ENCODE data around the gene STIM2. TPM values are rescaled to one million over a fixed set of nuclear protein-coding genes. Genes with fewer than 3 reads are reported as not detected.
A peak's percentile ranks its signal among the peaks of the same experiment; 100 is the strongest.

The STIM2 gene
- polyA plus RNA-seq, 5 donors: 45.2 to 58.7 (median 57.2) TPM

GRCh38 chr4:26899991-26900390 is 39.4 kb downstream of the STIM2 start:
- DNase-seq: no peak

GRCh38 chr4:26900765-26901164 is 40.1 kb downstream of the STIM2 start:
- DNase-seq: no peak

GRCh38 chr4:26905172-26905571 is 44.5 kb downstream of the STIM2 start:
- DNase-seq: no peak

GRCh38 chr4:26907731-26908599 is 47.3 kb downstream of the STIM2 start:
- DNase-seq: no peak

- no peak for DNase-seq
Measured at GRCh38 chr4:26909369-26909768, 48.7 kb downstream of the STIM2 start.

GRCh38 chr4:26911254-26911653 is 50.6 kb downstream of the STIM2 start:
- no peak for DNase-seq

- no peak for DNase-seq
Measured at GRCh38 chr4:26912069-26912468, 51.4 kb downstream of the STIM2 start.

GRCh38 chr4:26912810-26913209 is 52.2 kb downstream of the STIM2 start:
- no peak for DNase-seq

- DNase-seq: no peak
Measured at GRCh38 chr4:26916195-26916594, 55.6 kb downstream of the STIM2 start.

GRCh38 chr4:26930964-26931363 is 70.3 kb downstream of the STIM2 start:
- DNase-seq: no peak

- no peak for DNase-seq
Measured at GRCh38 chr4:26931451-26931850, 70.8 kb downstream of the STIM2 start.

- DNase-seq: no peak
Measured at GRCh38 chr4:26931966-26932365, 71.3 kb downstream of the STIM2 start.

GRCh38 chr4:26935397-26935796 is 74.8 kb downstream of the STIM2 start:
- DNase-seq: no peak

GRCh38 chr4:26936284-26937065 is 75.8 kb downstream of the STIM2 start:
- no peak for DNase-seq

GRCh38 chr4:26937139-26937538 is 76.5 kb downstream of the STIM2 start:
- DNase-seq: no peak

GRCh38 chr4:26937567-26937966 is 76.9 kb downstream of the STIM2 start:
- DNase-seq: no peak

GRCh38 chr4:26938516-26938915 is 77.9 kb downstream of the STIM2 start:
- DNase-seq: no peak

- DNase-seq: no peak
Measured at GRCh38 chr4:26941951-26942350, 81.3 kb downstream of the STIM2 start.

- DNase-seq: peak in 1 of 2 donors; percentile 8
Measured at GRCh38 chr4:26942871-26943270, 82.2 kb downstream of the STIM2 start.

GRCh38 chr4:26943391-26943790 is 82.8 kb downstream of the STIM2 start:
- peak in 1 of 2 donors; percentile 6 for DNase-seq

- no peak for DNase-seq
Measured at GRCh38 chr4:26945794-26946193, 85.2 kb downstream of the STIM2 start.

- DNase-seq: no peak
Measured at GRCh38 chr4:26947318-26947717, 86.7 kb downstream of the STIM2 start.

GRCh38 chr4:26950446-26950845 is 89.8 kb downstream of the STIM2 start:
- DNase-seq: no peak

All from right lung (tissue), 5 donors.